Measurements from ENCODE around the gene RBM48. TPM values are rescaled to one million over a fixed set of nuclear protein-coding genes. Genes with fewer than 3 reads are reported as not detected.

RBM48 gene
- total RNA-seq, 1 experiment from 2014 or later, result 14.6 TPM

- Histone ChIP-seq H3K4me3 (replicated peaks in 1 of 2; ENCODE audit: low read depth in 1 of 2, low read length in 2 of 2) (no peak overlapping the region), H3K36me3 (ENCODE audit: control insufficient read depth in 1 of 2, insufficient read depth in 2 of 2, low read length in 2 of 2) (peaks cover 6 to 22% of the 10 kb centered on the region in 2 experiments; a peak in 2 of 4 replicates), H3K9me3 (ENCODE audit: control insufficient read depth in 1 of 2, insufficient read depth in 1 of 2, low read depth in 1 of 2, low read length in 2 of 2) (no peaks in the 10 kb centered on the region), H3K27me3 (ENCODE audit: insufficient read depth, low read length) (no peaks in the 10 kb centered on the region), H3K27ac (ENCODE audit: low read depth, low read length) (no peak overlapping the region), H3K4me1 (ENCODE audit: control insufficient read depth in 1 of 2, insufficient read depth in 2 of 2, low read length in 2 of 2) (no peaks in the 10 kb centered on the region), H3K79me2 (ENCODE audit: insufficient read depth, low read length) (no peaks in the 10 kb centered on the region), H2AFZ (ENCODE audit: low read depth, low read length, poor library complexity, severe bottlenecking) (no peak overlapping the region), H3K4me2 (ENCODE audit: low read length) (no peak overlapping the region), H3K9me2 (ENCODE audit: insufficient read depth) (no peaks in the 10 kb centered on the region), H4K20me1 (ENCODE audit: insufficient read depth) (no peaks in the 10 kb centered on the region), H3K9ac (ENCODE audit: low read length) (no peak overlapping the region)
- ChIA-PET CTCF (no interaction called here), POLR2A (no interaction called here), RAD21 (ENCODE audit: low non-redundant PET in 1 of 2, low total read pairs in 2 of 2, uncharacterized antibody in 2 of 2, unreplicated experiment in 2 of 2) (no interaction called here)
- no peak for DNase-seq (ENCODE audit: low read depth, low spot score)
- TF ChIP-seq EZH2 (IDR thresholded peaks at IDR 0.05) (no peak), EZH2phosphoT487 (IDR thresholded peaks at IDR 0.05; ENCODE audit: borderline replicate concordance) (no peak), EGR1 (IDR thresholded peaks at IDR 0.05; ENCODE audit: low read depth) (no peak), SP1 (IDR thresholded peaks at IDR 0.05; ENCODE audit: low read depth) (no peak), REST (IDR thresholded peaks at IDR 0.05; ENCODE audit: low read depth) (no peak), ELF1 (IDR thresholded peaks at IDR 0.05; ENCODE audit: borderline replicate concordance, low read depth) (no peak), TCF7L2 (IDR thresholded peaks at IDR 0.05; ENCODE audit: borderline replicate concordance, extremely low read depth, insufficient read depth, insufficient read length) (no peak), SIN3A (IDR thresholded peaks at IDR 0.05; ENCODE audit: low read depth) (no peak), CTCF (IDR thresholded peaks at IDR 0.05 in 2 of 3, conservative IDR thresholded peaks at IDR 0.05 in 1 of 3; ENCODE audit: borderline replicate concordance in 1 of 3, insufficient read depth in 1 of 3, low read depth in 2 of 3, low read length in 2 of 3) (no peak), CEBPB (IDR thresholded peaks at IDR 0.05; ENCODE audit: low read depth) (no peak), ZFX (IDR thresholded peaks at IDR 0.05) (no peak), ZNF274 (IDR thresholded peaks at IDR 0.05; ENCODE audit: low read depth, low read length) (no peak), CBX3 (IDR thresholded peaks at IDR 0.05; ENCODE audit: low read depth) (no peak), FOSL1 (IDR thresholded peaks at IDR 0.05; ENCODE audit: low read depth) (no peak), YY1 (IDR thresholded peaks at IDR 0.05; ENCODE audit: extremely low read depth, insufficient replicate concordance, low read depth, low read length) (no peak), POLR2AphosphoS5 (IDR thresholded peaks at IDR 0.05; ENCODE audit: low read depth, low read length) (no peak), POLR2A (IDR thresholded peaks at IDR 0.05; ENCODE audit: borderline replicate concordance, extremely low read depth, insufficient read depth, insufficient read length) (no peak), ATF3 (IDR thresholded peaks at IDR 0.05) (no peak), JUND (IDR thresholded peaks at IDR 0.05) (no peak)
- TF ChIP-seq, protein P1, sequence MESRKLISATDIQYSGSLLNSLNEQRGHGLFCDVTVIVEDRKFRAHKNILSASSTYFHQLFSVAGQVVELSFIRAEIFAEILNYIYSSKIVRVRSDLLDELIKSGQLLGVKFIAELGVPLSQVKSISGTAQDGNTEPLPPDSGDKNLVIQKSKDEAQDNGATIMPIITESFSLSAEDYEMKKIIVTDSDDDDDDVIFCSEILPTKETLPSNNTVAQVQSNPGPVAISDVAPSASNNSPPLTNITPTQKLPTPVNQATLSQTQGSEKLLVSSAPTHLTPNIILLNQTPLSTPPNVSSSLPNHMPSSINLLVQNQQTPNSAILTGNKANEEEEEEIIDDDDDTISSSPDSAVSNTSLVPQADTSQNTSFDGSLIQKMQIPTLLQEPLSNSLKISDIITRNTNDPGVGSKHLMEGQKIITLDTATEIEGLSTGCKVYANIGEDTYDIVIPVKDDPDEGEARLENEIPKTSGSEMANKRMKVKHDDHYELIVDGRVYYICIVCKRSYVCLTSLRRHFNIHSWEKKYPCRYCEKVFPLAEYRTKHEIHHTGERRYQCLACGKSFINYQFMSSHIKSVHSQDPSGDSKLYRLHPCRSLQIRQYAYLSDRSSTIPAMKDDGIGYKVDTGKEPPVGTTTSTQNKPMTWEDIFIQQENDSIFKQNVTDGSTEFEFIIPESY (IDR thresholded peaks at IDR 0.05; ENCODE audit: extremely low read depth, insufficient replicate concordance, low read length), result no peak
- ATAC-seq, result no peak
- intact Hi-C loops (cut with micrococcal nuclease), result no loop called here
- no TSS peak for BruUV-seq (replicated peaks)
Observed at GRCh38 chr7:92485974-92486373, 42.6 kb upstream of the RBM48 start.

Measured in HCT116 (cell line).